GM15510 (cell line): ENCODE data around the gene GABRG3.

Source experiments
- POLR2A ChIP-seq: IDR thresholded peaks from 3 replicates; pipeline ENCODE4 v1.6.1; 2011; ENCODE audit warnings: borderline replicate concordance; ENCODE audit not compliant: insufficient read length; ENCODE audit errors: extremely low read depth

The GABRG3 gene

GRCh38 chr15:27043770-27044169 is 72.8 kb downstream of the GABRG3 start:
- no peak for TF ChIP-seq POLR2A

- no peak for TF ChIP-seq POLR2A
These were observed 74.8 kb downstream of the GABRG3 start for GRCh38 chr15:27045796-27046195.

GRCh38 chr15:27046880-27047279 is 75.9 kb downstream of the GABRG3 start:
- TF ChIP-seq POLR2A, result no peak

- no peak for TF ChIP-seq POLR2A
These were observed 79.2 kb downstream of the GABRG3 start for GRCh38 chr15:27050163-27050562.

GRCh38 chr15:27054426-27054825 is 83.4 kb downstream of the GABRG3 start:
- no peak for TF ChIP-seq POLR2A

- no peak for TF ChIP-seq POLR2A
These were observed 87.1 kb downstream of the GABRG3 start for GRCh38 chr15:27057904-27058645.

- TF ChIP-seq POLR2A, result no peak
These were observed 88.0 kb downstream of the GABRG3 start for GRCh38 chr15:27058939-27059338.

- no peak for TF ChIP-seq POLR2A
These were observed 88.7 kb downstream of the GABRG3 start for GRCh38 chr15:27059610-27060202.

GRCh38 chr15:27061739-27062138 is 90.8 kb downstream of the GABRG3 start:
- TF ChIP-seq POLR2A, result no peak

GRCh38 chr15:27062951-27063350 is 92.0 kb downstream of the GABRG3 start:
- no peak for TF ChIP-seq POLR2A

- no peak for TF ChIP-seq POLR2A
These were observed 93.1 kb downstream of the GABRG3 start for GRCh38 chr15:27064080-27064479.

GRCh38 chr15:27065151-27065550 is 94.2 kb downstream of the GABRG3 start:
- TF ChIP-seq POLR2A, result no peak

GRCh38 chr15:27065785-27066184 is 94.8 kb downstream of the GABRG3 start:
- TF ChIP-seq POLR2A, result no peak

- no peak for TF ChIP-seq POLR2A
These were observed 95.5 kb downstream of the GABRG3 start for GRCh38 chr15:27066446-27066845.

GRCh38 chr15:27067175-27067574 is 96.2 kb downstream of the GABRG3 start:
- TF ChIP-seq POLR2A, result no peak

GRCh38 chr15:27070841-27071240 is 99.9 kb downstream of the GABRG3 start:
- TF ChIP-seq POLR2A, result no peak

- TF ChIP-seq POLR2A, result no peak
These were observed 103.2 kb downstream of the GABRG3 start for GRCh38 chr15:27074179-27074578.

GRCh38 chr15:27077790-27078189 is 106.8 kb downstream of the GABRG3 start:
- TF ChIP-seq POLR2A, result no peak
